ENCODE data around the gene DCN. TPM values are rescaled to one million over a fixed set of nuclear protein-coding genes. Genes with fewer than 3 reads are reported as not detected.

DCN gene
- total RNA-seq, 2 experiments from 2014 or later: not detected

DNA sequence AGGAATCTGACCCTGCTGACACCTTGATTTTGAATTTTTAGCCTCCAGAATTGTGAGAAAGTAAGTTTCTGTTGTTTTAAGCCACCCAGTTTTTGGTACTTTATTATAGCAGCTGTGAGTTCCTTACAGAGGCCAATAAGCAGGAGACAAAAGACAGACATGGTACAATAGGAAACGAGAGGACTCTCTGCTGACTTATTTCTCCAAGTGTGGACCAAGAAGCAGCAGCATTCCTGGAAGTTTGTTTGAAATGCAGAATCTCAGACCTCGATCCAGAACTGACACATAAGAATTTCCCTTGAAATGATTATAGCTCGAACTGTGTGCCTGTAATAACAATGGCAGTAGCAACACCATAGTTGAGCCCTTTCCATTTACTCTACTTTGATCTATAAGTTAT lies 39.4 kb downstream of the DCN start:
- CTCF ChIA-PET (ENCODE audit: unreplicated experiment): no interaction called here
- Histone ChIP-seq H3K9me2 (ENCODE audit: insufficient read depth, low read length) (no peaks in the 10 kb centered on the region), H4K20me1 (ENCODE audit: insufficient read depth, low read length) (no peaks in the 10 kb centered on the region), H3K79me2 (ENCODE audit: insufficient read depth, low read depth, low read length) (no peaks in the 10 kb centered on the region), H3K4me1 (ENCODE audit: insufficient read depth, low read length, poor library complexity, severe bottlenecking) (no peaks in the 10 kb centered on the region), H3K27ac (ENCODE audit: low read depth, low read length, poor library complexity, severe bottlenecking) (no peak overlapping the region), H3K9me3 (ENCODE audit: low read length) (no peaks in the 10 kb centered on the region), H3K36me3 (ENCODE audit: insufficient read depth, low read length) (no peaks in the 10 kb centered on the region), H3K4me2 (ENCODE audit: low read length) (no peak overlapping the region), H2AFZ (ENCODE audit: low read length) (no peak overlapping the region), H3K4me3 (ENCODE audit: low read depth, low read length, poor library complexity, severe bottlenecking) (no peak overlapping the region)
- no peak for TF ChIP-seq EZH2phosphoT487 (IDR thresholded peaks at IDR 0.05; ENCODE audit: borderline replicate concordance, low read depth, low read length)
- TF ChIP-seq, protein P1, sequence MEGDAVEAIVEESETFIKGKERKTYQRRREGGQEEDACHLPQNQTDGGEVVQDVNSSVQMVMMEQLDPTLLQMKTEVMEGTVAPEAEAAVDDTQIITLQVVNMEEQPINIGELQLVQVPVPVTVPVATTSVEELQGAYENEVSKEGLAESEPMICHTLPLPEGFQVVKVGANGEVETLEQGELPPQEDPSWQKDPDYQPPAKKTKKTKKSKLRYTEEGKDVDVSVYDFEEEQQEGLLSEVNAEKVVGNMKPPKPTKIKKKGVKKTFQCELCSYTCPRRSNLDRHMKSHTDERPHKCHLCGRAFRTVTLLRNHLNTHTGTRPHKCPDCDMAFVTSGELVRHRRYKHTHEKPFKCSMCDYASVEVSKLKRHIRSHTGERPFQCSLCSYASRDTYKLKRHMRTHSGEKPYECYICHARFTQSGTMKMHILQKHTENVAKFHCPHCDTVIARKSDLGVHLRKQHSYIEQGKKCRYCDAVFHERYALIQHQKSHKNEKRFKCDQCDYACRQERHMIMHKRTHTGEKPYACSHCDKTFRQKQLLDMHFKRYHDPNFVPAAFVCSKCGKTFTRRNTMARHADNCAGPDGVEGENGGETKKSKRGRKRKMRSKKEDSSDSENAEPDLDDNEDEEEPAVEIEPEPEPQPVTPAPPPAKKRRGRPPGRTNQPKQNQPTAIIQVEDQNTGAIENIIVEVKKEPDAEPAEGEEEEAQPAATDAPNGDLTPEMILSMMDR (conservative IDR thresholded peaks at IDR 0.05; ENCODE audit: low read length): no peak
- POLR2A ChIA-PET: no interaction called here
- DNase-seq (ENCODE audit: low spot score): no peak
- no TSS peak for BruUV-seq (replicated peaks)
- intact Hi-C loops (cut with micrococcal nuclease; ENCODE audit: unreplicated experiment): no loop called here

DNA sequence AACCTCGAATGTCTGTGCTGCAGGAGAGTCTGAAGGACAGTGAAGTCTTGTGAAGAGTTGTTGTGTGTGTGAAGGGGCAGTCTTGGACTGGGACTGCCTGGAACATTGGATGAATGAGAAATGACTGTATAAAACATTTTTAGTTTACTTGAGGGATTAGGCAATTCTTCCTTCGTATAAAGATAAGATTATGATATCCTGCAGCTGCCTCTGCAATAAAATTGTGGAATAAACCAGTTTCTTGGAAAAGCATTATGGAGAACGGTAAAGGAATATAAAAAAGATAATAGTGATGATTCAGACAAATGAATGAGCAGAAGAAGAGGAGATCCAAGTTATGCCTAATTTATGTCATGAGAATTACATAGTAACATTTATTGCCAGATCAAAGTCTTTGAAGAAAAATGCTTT lies 40.4 kb downstream of the DCN start:
- BruUV-seq (replicated peaks): no TSS peak
- Histone ChIP-seq H3K79me2 (ENCODE audit: insufficient read depth, low read depth, low read length) (no peaks in the 10 kb centered on the region), H3K4me1 (ENCODE audit: insufficient read depth, low read length, poor library complexity, severe bottlenecking) (no peaks in the 10 kb centered on the region), H2AFZ (ENCODE audit: low read length) (no peak overlapping the region), H3K9me2 (ENCODE audit: insufficient read depth, low read length) (no peaks in the 10 kb centered on the region), H4K20me1 (ENCODE audit: insufficient read depth, low read length) (no peaks in the 10 kb centered on the region), H3K4me2 (ENCODE audit: low read length) (no peak overlapping the region), H3K4me3 (ENCODE audit: low read depth, low read length, poor library complexity, severe bottlenecking) (no peak overlapping the region), H3K27ac (ENCODE audit: low read depth, low read length, poor library complexity, severe bottlenecking) (no peak overlapping the region), H3K36me3 (ENCODE audit: insufficient read depth, low read length) (no peaks in the 10 kb centered on the region), H3K9me3 (ENCODE audit: low read length) (no peaks in the 10 kb centered on the region)
- intact Hi-C loops (cut with micrococcal nuclease; ENCODE audit: unreplicated experiment): no loop called here
- ChIA-PET CTCF (ENCODE audit: unreplicated experiment) (no interaction called here), POLR2A (no interaction called here)
- TF ChIP-seq EZH2phosphoT487 (IDR thresholded peaks at IDR 0.05; ENCODE audit: borderline replicate concordance, low read depth, low read length): no peak
- TF ChIP-seq, protein P1 (conservative IDR thresholded peaks at IDR 0.05; ENCODE audit: low read length): no peak
- DNase-seq (ENCODE audit: low spot score): no peak

DNA sequence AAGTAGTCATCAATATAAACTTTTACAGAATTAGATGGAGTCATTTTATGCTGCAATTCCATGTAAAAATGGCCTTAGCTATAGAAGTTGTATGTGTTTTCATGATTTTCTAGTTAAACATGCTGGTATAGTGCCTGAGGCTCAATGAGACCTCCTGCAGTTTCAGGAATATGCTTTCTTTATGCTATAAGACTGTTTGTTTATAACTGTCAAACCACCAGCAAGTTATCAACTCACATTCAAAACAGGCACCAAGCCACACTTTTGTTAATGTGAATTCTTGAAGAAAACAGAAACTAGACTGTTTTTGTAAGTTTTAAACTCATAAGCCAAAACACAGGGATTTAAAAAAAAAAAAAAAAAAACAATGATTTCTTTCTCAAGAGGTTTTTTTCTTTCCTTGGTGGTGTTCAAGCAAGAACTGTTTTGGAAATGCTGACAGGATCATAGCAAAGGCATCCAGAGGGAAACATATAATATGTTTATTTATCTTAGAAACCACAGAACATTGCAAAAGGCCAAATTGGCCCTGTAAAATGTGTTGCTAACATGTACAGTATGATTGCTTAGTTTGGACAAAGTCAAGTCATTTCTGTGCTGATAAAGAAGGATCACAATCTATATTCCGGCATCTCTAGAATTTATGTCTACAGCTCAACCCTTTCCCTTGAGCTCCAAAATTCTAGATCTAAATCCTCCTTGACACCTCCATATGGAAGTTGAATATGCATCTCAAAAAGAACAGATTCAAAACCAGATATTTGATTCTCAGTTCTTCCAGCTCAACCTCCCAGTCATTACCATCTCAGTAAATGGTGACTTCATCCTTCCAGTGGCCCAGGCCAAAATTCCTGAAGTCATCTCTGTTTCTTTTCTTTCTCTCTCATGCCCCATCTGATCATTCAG lies 42.3 kb downstream of the DCN start:
- no peaks in the 10 kb centered on the region for H3K79me2 ChIP-seq (ENCODE audit: insufficient read depth, low read depth, low read length)
- H3K36me3 ChIP-seq (ENCODE audit: insufficient read depth, low read length): no peaks in the 10 kb centered on the region
- intact Hi-C loops (cut with micrococcal nuclease; ENCODE audit: unreplicated experiment): no loop called here
- H3K9me3 ChIP-seq (ENCODE audit: low read length): no peaks in the 10 kb centered on the region
- no peaks in the 10 kb centered on the region for H3K4me1 ChIP-seq (ENCODE audit: insufficient read depth, low read length, poor library complexity, severe bottlenecking)
- H2AFZ ChIP-seq (ENCODE audit: low read length): no peak overlapping the region
- no peaks in the 10 kb centered on the region for H4K20me1 ChIP-seq (ENCODE audit: insufficient read depth, low read length)
- H3K4me3 ChIP-seq (ENCODE audit: low read depth, low read length, poor library complexity, severe bottlenecking): no peak overlapping the region
- H3K9me2 ChIP-seq (ENCODE audit: insufficient read depth, low read length): no peaks in the 10 kb centered on the region
- BruUV-seq (replicated peaks): no TSS peak
- no peak for DNase-seq (ENCODE audit: low spot score)
- H3K27ac ChIP-seq (ENCODE audit: low read depth, low read length, poor library complexity, severe bottlenecking): no peak overlapping the region
- ChIA-PET CTCF (ENCODE audit: unreplicated experiment) (no interaction called here), POLR2A (no interaction called here)
- H3K4me2 ChIP-seq (ENCODE audit: low read length): no peak overlapping the region
- TF ChIP-seq EZH2phosphoT487 (IDR thresholded peaks at IDR 0.05; ENCODE audit: borderline replicate concordance, low read depth, low read length): no peak
- TF ChIP-seq, protein P1 (conservative IDR thresholded peaks at IDR 0.05; ENCODE audit: low read length): no peak

Measured in OCI-LY7 (cell line).